Calu3 (cell line): Measurements from ENCODE around the gene KCNAB1. TPM values are rescaled to one million over a fixed set of nuclear protein-coding genes. Genes with fewer than 3 reads are reported as not detected.

ENCODE experiments used
- BruUV-seq: library from RNA; stranded (reverse); fragments of 400-500 nt; replicated peaks from 2 replicates; lab custom pipeline; 2021; lab: Mats Ljungman, UMichigan
- CTCF ChIA-PET: fragments of 300-600 bp; sonication (Branson Sonifier 250); formaldehyde crosslinking; loops from one replicate; lab custom pipeline; 2022; ENCODE audit warnings: antibody characterized with exemption; lab: Charles Lee
- DNase-seq: peaks from one replicate; pipeline ENCODE4 v3.0.0; 2022
- H3K27ac Mint-ChIP-seq: one replicate; pipeline ENCODE4 v1.8.0; 2022; ENCODE audit warnings: mixed read lengths; ENCODE audit not compliant: unreplicated experiment
- H3K27me3 Mint-ChIP-seq: one replicate; pipeline ENCODE4 v1.8.0; 2022; ENCODE audit warnings: mixed read lengths; ENCODE audit not compliant: unreplicated experiment
- H3K36me3 Mint-ChIP-seq: one replicate; pipeline ENCODE4 v1.8.0; 2022; ENCODE audit warnings: mild to moderate bottlenecking, moderate library complexity, mixed read lengths; ENCODE audit not compliant: insufficient read depth, unreplicated experiment
- H3K4me1 Mint-ChIP-seq: one replicate; pipeline ENCODE4 v1.8.0; 2022; ENCODE audit warnings: mild to moderate bottlenecking, low read depth, mixed read lengths; ENCODE audit not compliant: unreplicated experiment
- H3K4me3 Mint-ChIP-seq: one replicate; pipeline ENCODE4 v1.8.0; 2022; ENCODE audit warnings: mild to moderate bottlenecking, low read depth, moderate library complexity, mixed read lengths; ENCODE audit not compliant: unreplicated experiment
- H3K9me3 Mint-ChIP-seq: one replicate; pipeline ENCODE4 v1.8.0; 2022; ENCODE audit warnings: low read depth, mixed read lengths; ENCODE audit not compliant: unreplicated experiment
- CTCF ChIP-seq: fragments of 200-600 bp; IDR thresholded peaks from one replicate; pipeline ENCODE4 v1.8.0; 2022; ENCODE audit warnings: antibody characterized with exemption; ENCODE audit not compliant: unreplicated experiment
- intact Hi-C: fragments of 100-400 bp; cut with micrococcal nuclease; formaldehyde crosslinking; loops from one replicate; pipeline ENCODE4 v1.10.0; 2022; ENCODE audit not compliant: unreplicated experiment
- total RNA-seq: library from RNA; stranded (reverse); gene quantifications from 2 replicates; pipeline ENCODE4 v1.2.3, GENCODE V29; 2022

The KCNAB1 gene
- total RNA-seq, 1 experiment from 2014 or later: 1.6 TPM

DNA sequence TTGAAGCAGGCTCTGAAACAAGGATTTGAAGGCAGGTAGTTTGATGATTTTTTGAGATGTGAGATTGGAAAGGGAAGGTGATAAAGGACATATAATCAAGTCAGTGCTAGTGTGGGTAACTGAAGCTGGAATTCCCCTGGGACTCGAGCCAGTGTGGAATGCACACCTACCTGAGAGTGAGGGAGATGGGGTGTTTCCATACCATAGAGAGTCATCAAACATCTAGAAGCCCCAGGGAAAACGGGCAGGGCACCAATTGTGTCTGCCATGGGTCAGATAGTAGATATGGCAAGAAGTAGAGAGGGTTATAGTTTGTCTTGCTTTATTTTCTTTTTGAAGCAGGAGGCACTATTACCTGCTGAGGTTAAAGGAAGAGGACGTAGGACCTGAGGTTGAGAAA lies 314.5 kb downstream of the KCNAB1 start:
- DNase-seq: no peak
- Mint-ChIP-seq H3K4me1 (peaks cover 9% of the 10 kb centered on the region), H3K4me3 (no peak overlapping the region), H3K27ac (no peak overlapping the region), H3K27me3 (peaks cover 49% of the 10 kb centered on the region), H3K9me3 (no peaks in the 10 kb centered on the region), H3K36me3 (no peaks in the 10 kb centered on the region)
- no TSS peak for BruUV-seq
- intact Hi-C loops: no loop called here
- CTCF ChIA-PET: interaction anchor here (0.6 to 1.3 kb wide), 2 partner anchors 9 to 15 kb away, joined by 3 read pairs; no protein-coding TSS in a partner anchor
- no peak for TF ChIP-seq CTCF

GRCh38 chr3:156443079-156443478 lies 322.7 kb downstream of the KCNAB1 start:
- no peaks in the 10 kb centered on the region for H3K27me3 Mint-ChIP-seq
- TF ChIP-seq CTCF: no peak
- H3K36me3 Mint-ChIP-seq: no peaks in the 10 kb centered on the region
- BruUV-seq: no TSS peak
- intact Hi-C loops: no loop called here
- no peak overlapping the region for H3K27ac Mint-ChIP-seq
- H3K9me3 Mint-ChIP-seq: no peaks in the 10 kb centered on the region
- H3K4me1 Mint-ChIP-seq: no peaks in the 10 kb centered on the region
- no peak for DNase-seq
- CTCF ChIA-PET: interaction anchor here (0.6 to 1.0 kb wide), 2 partner anchors 14 to 299 kb away, joined by 3 to 5 read pairs; no protein-coding TSS in a partner anchor
- H3K4me3 Mint-ChIP-seq: no peak overlapping the region

DNA sequence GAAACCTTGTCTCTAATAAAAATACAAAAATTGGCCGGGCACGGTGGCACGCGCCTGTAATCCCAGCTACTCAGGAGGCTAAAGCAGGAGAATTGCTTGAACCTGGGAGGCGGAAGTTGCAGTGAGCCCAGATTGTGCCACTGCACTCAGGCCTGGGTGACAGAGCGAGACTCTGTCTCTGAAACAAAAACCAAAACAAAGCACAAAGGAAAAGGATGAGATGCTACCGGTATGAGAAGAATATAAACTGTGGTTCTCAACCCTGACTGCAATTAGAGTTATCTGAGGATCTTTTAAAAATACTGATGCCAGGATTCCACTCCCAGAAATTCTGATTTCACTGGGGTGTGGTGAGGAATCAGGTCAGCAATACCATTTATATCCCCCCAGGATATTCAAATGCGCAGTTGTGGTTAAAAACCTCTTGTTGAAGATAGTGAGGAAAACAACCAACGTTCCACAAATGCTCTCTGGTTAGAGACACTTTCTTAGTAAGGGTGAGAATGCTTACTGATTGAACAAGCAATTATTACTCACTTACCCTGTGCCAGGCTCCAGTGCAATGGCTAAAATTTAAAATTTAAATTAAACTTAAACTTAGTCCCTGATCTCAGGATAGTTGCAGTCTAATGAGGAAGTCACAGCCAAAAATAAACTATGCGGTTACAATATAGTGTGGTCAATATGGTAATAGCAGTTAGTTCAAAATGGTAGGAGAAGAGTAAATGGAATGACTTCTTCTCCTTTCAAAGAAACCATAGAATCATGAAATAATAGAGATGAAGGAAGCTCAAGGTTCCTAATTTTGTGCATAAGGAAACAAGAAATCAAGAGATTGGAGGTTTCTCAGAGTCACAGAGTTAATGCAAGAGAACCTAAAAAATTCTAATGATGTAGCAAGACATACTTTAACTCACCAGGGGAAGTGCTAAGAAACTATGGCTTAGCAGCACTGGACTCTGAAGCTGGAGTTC lies 325.0 kb downstream of the KCNAB1 start:
- CTCF ChIA-PET: interaction anchor here (0.7 kb wide), 1 partner anchor 64 kb away, joined by 3 read pairs; no protein-coding TSS in a partner anchor
- intact Hi-C loops: no loop called here
- no peak for DNase-seq
- H3K9me3 Mint-ChIP-seq: no peaks in the 10 kb centered on the region
- no peaks in the 10 kb centered on the region for H3K4me1 Mint-ChIP-seq
- no peak overlapping the region for H3K4me3 Mint-ChIP-seq
- TF ChIP-seq CTCF: no peak
- no peaks in the 10 kb centered on the region for H3K27me3 Mint-ChIP-seq
- H3K36me3 Mint-ChIP-seq: no peaks in the 10 kb centered on the region
- BruUV-seq: no TSS peak
- no peak overlapping the region for H3K27ac Mint-ChIP-seq

DNA sequence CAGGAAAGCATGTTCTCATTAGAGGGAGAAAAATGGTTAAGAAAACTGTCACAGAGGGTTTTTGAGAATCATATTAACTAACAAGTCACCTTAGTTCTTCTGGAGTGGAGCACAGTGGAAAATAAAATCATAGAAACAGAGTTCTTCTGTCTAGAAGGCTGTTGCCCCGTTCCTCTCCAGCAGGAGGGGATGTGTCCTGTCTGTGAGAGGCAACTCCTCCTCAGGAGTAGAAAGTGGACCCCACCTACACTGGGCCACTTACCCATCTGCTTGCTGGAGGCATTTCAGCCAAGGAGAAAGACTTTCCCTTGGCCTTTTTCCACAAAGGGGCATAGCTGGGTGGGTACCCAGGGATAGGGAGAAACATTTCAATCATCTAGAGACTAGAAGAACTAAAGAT lies 327.9 kb downstream of the KCNAB1 start:
- Mint-ChIP-seq H3K9me3 (no peaks in the 10 kb centered on the region), H3K36me3 (no peaks in the 10 kb centered on the region), H3K4me1 (no peaks in the 10 kb centered on the region), H3K27ac (no peak overlapping the region), H3K4me3 (no peak overlapping the region), H3K27me3 (no peaks in the 10 kb centered on the region)
- TF ChIP-seq CTCF: peak; percentile 63
- DNase-seq: peak; percentile 65
- CTCF ChIA-PET: interaction anchor here (2.5 to 2.6 kb wide), 2 partner anchors 26 to 62 kb away, joined by 6 to 12 read pairs; no protein-coding TSS in a partner anchor
- intact Hi-C loops: loop anchor here (2.0 kb wide), 2 partner anchors 25 to 689 kb away; no protein-coding TSS in a partner anchor
- BruUV-seq: no TSS peak
